HEK293 (cell line): ENCODE measurements around the gene TRAF2.

Source experiments
- CTCF ChIA-PET: fragments of 350-600 bp; formaldehyde crosslinking; extraction: SDS; loops from one replicate; lab custom pipeline; 2021; ENCODE audit warnings: antibody characterized with exemption; lab: Yijun Ruan, JAX
- POLR2A ChIA-PET: fragments of 300-600 bp; formaldehyde crosslinking; extraction: SDS; loops from one replicate; lab custom pipeline; 2020; ENCODE audit warnings: antibody characterized with exemption, inconsistent platforms; lab: Yijun Ruan, JAX
- H3K27ac ChIP-seq: fragments of 200-500 bp; sonication (Bioruptor generic); 2 replicates; pipeline ENCODE4 v1.5.1; 2014; ENCODE audit warnings: low read depth, low read length, control low read depth, inconsistent platforms; ENCODE audit errors: extremely low read depth
- H3K36me3 ChIP-seq, 2 experiments: fragments of 200-500 bp in 1 of 2; sonication (Bioruptor generic) in 1 of 2; 1 replicate in 1 of 2; 2 replicates in 1 of 2; pipeline ENCODE4 v1.5.1; 2014 to 2017; ENCODE audit warnings: inconsistent platforms in 2 of 2, low read length in 2 of 2; ENCODE audit not compliant: control insufficient read depth in 2 of 2, insufficient read depth in 1 of 2
- H3K4me1 ChIP-seq: fragments of 200-500 bp; sonication (Bioruptor generic); 2 replicates; pipeline ENCODE4 v1.5.1; 2014; ENCODE audit warnings: mild to moderate bottlenecking, low read length, inconsistent platforms; ENCODE audit not compliant: control insufficient read depth, insufficient read depth
- H3K4me3 ChIP-seq: 2 replicates; pipeline ENCODE4 v1.5.1; 2011; ENCODE audit warnings: low read depth, mild to moderate bottlenecking, control low read depth, low read length, moderate library complexity
- H3K9me3 ChIP-seq: fragments of 200-500 bp; sonication (Bioruptor generic); 2 replicates; pipeline ENCODE4 v1.5.1; 2014; ENCODE audit warnings: low read depth, low read length, inconsistent platforms; ENCODE audit not compliant: control insufficient read depth, insufficient read depth
- GFI1B ChIP-seq: fragments of 450-650 bp; formaldehyde crosslinking; IDR thresholded peaks from 2 replicates; pipeline ENCODE4 v1.5.1; 2016; ENCODE audit warnings: missing biosample characterization, missing genetic modification characterization
- HOXC10 ChIP-seq: sonication (generic); formaldehyde crosslinking; IDR thresholded peaks from 2 replicates; pipeline ENCODE4 v1.8.1; 2023; ENCODE audit warnings: mild to moderate bottlenecking, missing genetic modification reagents
- IKZF3 ChIP-seq: fragments of 450-650 bp; IDR thresholded peaks from 2 replicates; pipeline ENCODE4 v1.5.0; 2018; ENCODE audit warnings: missing biosample characterization, mild to moderate bottlenecking, missing genetic modification characterization, moderate library complexity
- KLF9 ChIP-seq: fragments of 450-650 bp; formaldehyde crosslinking; IDR thresholded peaks from 2 replicates; pipeline ENCODE4 v1.5.1; 2016; ENCODE audit warnings: missing biosample characterization, missing genetic modification characterization, low read depth
- OVOL3 ChIP-seq: fragments of 450-650 bp; formaldehyde crosslinking; IDR thresholded peaks from 2 replicates; pipeline ENCODE4 v1.5.1; 2016; ENCODE audit warnings: missing biosample characterization, missing genetic modification characterization
- SP2 ChIP-seq: fragments of 450-650 bp; formaldehyde crosslinking; IDR thresholded peaks from 2 replicates; pipeline ENCODE4 v1.5.1; 2016; ENCODE audit warnings: missing biosample characterization, missing genetic modification characterization
- ZIC2 ChIP-seq: fragments of 450-650 bp; formaldehyde crosslinking; IDR thresholded peaks from 2 replicates; pipeline ENCODE4 v1.5.1; 2016; ENCODE audit warnings: missing biosample characterization, missing genetic modification characterization
- ZNF155 ChIP-seq: fragments of 450-650 bp; formaldehyde crosslinking; IDR thresholded peaks from 2 replicates; pipeline ENCODE4 v1.5.1; 2016; ENCODE audit warnings: missing biosample characterization, missing genetic modification characterization
- ZNF221 ChIP-seq: fragments of 450-650 bp; formaldehyde crosslinking; IDR thresholded peaks from 2 replicates; pipeline ENCODE4 v1.5.1; 2017; ENCODE audit warnings: missing biosample characterization, missing genetic modification characterization, borderline replicate concordance
- ZNF24 ChIP-seq: fragments of 450-650 bp; formaldehyde crosslinking; IDR thresholded peaks from 2 replicates; pipeline ENCODE4 v1.5.1; 2016; ENCODE audit warnings: missing biosample characterization, missing genetic modification characterization
- ZNF391 ChIP-seq: fragments of 450-650 bp; formaldehyde crosslinking; IDR thresholded peaks from 2 replicates; pipeline ENCODE4 v1.5.1; 2016; ENCODE audit warnings: low read depth, missing biosample characterization, missing genetic modification characterization, borderline replicate concordance
- ZNF560 ChIP-seq: fragments of 450-650 bp; formaldehyde crosslinking; IDR thresholded peaks from 2 replicates; pipeline ENCODE4 v1.5.1; 2017; ENCODE audit warnings: missing biosample characterization, missing genetic modification characterization, borderline replicate concordance
- ZNF658 ChIP-seq: fragments of 450-650 bp; formaldehyde crosslinking; IDR thresholded peaks from 2 replicates; pipeline ENCODE4; 2016; ENCODE audit warnings: missing biosample characterization, missing genetic modification characterization
- ZNF664 ChIP-seq: fragments of 450-650 bp; formaldehyde crosslinking; IDR thresholded peaks from 2 replicates; pipeline ENCODE4 v1.5.1; 2016; ENCODE audit warnings: missing biosample characterization, missing genetic modification characterization
- ZNF747 ChIP-seq: fragments of 450-650 bp; formaldehyde crosslinking; IDR thresholded peaks from 2 replicates; pipeline ENCODE4 v1.5.1; 2016; ENCODE audit warnings: missing biosample characterization, missing genetic modification characterization
- ZNF768 ChIP-seq: fragments of 450-650 bp; formaldehyde crosslinking; IDR thresholded peaks from 2 replicates; pipeline ENCODE4 v1.5.1; 2018; ENCODE audit warnings: missing biosample characterization, mild to moderate bottlenecking, missing genetic modification characterization
- ZNF777 ChIP-seq: fragments of 450-650 bp; formaldehyde crosslinking; IDR thresholded peaks from 2 replicates; pipeline ENCODE4 v1.5.1; 2017; ENCODE audit warnings: missing biosample characterization, missing genetic modification characterization, borderline replicate concordance
- TF ChIP-seq, protein P1 (sequence below): fragments of 450-650 bp; formaldehyde crosslinking; IDR thresholded peaks from 2 replicates; pipeline ENCODE4 v1.5.1; 2016; ENCODE audit warnings: missing biosample characterization, missing genetic modification characterization
- TF ChIP-seq, protein P2 (sequence below): fragments of 450-650 bp; formaldehyde crosslinking; IDR thresholded peaks from 2 replicates; pipeline ENCODE4 v1.5.1; 2016; ENCODE audit warnings: missing biosample characterization, missing genetic modification characterization
- TF ChIP-seq, protein P3 (sequence below): fragments of 450-650 bp; formaldehyde crosslinking; IDR thresholded peaks from 2 replicates; pipeline ENCODE4 v1.5.1; 2016; ENCODE audit warnings: missing biosample characterization, missing genetic modification characterization, borderline replicate concordance
- TF ChIP-seq, protein P4 (sequence below): fragments of 450-650 bp; formaldehyde crosslinking; IDR thresholded peaks from 2 replicates; pipeline ENCODE4 v1.5.1; 2016; ENCODE audit warnings: missing biosample characterization, missing genetic modification characterization
- TF ChIP-seq, protein P5 (sequence below): fragments of 450-650 bp; formaldehyde crosslinking; IDR thresholded peaks from 2 replicates; pipeline ENCODE4 v1.5.1; 2017; ENCODE audit warnings: missing biosample characterization, missing genetic modification characterization
- TF ChIP-seq, protein P6 (sequence below): fragments of 450-650 bp; formaldehyde crosslinking; IDR thresholded peaks from 2 replicates; pipeline ENCODE4 v1.5.1; 2016; ENCODE audit warnings: missing biosample characterization, missing genetic modification characterization, low read depth

Gene TRAF2

DNA sequence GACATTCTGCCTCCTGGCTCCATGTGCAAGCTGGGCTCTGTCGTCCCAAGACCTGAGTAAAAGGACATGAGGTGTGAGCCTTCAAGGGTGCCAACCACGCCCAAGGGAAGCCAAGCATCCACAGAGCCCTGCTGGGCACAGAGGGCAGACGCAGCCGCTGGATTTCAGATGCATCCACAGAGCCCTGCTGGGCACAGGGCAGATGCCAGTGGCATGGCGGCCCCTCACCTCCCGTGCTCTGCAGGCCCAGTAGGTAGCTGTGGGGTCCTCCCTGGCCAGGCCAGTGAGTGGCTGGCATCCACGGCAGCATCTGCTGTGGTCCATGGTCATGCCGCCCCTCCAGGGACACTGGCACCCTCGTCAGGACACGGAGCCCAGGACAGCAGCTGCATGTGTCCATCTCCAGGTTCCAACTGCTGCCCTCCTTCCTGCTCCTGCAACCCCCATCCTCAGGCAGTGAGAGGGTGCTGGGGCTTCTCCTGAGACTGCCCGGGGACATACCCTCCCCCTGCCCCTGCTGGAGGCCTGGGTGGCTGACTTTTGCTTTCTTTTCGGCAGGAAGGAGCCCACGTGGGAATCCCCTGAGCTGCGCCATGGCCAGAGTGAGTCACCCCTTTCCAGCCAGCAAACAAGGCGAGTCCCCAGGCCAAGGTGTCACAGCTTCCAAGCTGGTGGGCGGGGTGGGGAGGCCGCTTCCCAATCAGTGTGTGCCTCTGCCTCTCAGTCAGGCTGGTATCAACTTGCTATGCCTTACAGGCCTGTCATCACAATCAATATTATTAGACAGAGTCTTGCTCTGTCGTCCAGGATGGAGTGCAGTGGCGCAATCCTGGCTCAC lies 4.0 kb upstream of the TRAF2 start:
- no peak overlapping the region for H3K4me3 ChIP-seq
- no peaks in the 10 kb centered on the region for H3K9me3 ChIP-seq
- H3K36me3 ChIP-seq, result no peaks in the 10 kb centered on the region
- H3K4me1 ChIP-seq, result no peaks in the 10 kb centered on the region
- POLR2A ChIA-PET, result interaction anchor here (0.9 to 1.6 kb wide), 4 partner anchors 13 to 34 kb away, joined by 3 to 4 read pairs (median 3); partner anchors contain the start of gene EDF1
- H3K27ac ChIP-seq, result no peak overlapping the region
- CTCF ChIA-PET, result interaction anchor here (1.0 kb wide), 2 partner anchors 14 to 40 kb away, joined by 3 to 5 read pairs; partner anchors contain the start of gene AJM1
- no peak for TF ChIP-seq ZNF777
- TF ChIP-seq, protein P1, sequence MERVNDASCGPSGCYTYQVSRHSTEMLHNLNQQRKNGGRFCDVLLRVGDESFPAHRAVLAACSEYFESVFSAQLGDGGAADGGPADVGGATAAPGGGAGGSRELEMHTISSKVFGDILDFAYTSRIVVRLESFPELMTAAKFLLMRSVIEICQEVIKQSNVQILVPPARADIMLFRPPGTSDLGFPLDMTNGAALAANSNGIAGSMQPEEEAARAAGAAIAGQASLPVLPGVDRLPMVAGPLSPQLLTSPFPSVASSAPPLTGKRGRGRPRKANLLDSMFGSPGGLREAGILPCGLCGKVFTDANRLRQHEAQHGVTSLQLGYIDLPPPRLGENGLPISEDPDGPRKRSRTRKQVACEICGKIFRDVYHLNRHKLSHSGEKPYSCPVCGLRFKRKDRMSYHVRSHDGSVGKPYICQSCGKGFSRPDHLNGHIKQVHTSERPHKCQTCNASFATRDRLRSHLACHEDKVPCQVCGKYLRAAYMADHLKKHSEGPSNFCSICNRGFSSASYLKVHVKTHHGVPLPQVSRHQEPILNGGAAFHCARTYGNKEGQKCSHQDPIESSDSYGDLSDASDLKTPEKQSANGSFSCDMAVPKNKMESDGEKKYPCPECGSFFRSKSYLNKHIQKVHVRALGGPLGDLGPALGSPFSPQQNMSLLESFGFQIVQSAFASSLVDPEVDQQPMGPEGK, result peak; percentile 47; the same call in 1 of the 2 replicates
- TF ChIP-seq ZNF768, result no peak
- TF ChIP-seq, protein P2, sequence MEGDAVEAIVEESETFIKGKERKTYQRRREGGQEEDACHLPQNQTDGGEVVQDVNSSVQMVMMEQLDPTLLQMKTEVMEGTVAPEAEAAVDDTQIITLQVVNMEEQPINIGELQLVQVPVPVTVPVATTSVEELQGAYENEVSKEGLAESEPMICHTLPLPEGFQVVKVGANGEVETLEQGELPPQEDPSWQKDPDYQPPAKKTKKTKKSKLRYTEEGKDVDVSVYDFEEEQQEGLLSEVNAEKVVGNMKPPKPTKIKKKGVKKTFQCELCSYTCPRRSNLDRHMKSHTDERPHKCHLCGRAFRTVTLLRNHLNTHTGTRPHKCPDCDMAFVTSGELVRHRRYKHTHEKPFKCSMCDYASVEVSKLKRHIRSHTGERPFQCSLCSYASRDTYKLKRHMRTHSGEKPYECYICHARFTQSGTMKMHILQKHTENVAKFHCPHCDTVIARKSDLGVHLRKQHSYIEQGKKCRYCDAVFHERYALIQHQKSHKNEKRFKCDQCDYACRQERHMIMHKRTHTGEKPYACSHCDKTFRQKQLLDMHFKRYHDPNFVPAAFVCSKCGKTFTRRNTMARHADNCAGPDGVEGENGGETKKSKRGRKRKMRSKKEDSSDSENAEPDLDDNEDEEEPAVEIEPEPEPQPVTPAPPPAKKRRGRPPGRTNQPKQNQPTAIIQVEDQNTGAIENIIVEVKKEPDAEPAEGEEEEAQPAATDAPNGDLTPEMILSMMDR (tag by site-specific recombination), result no peak
- TF ChIP-seq SP2 (tag by site-specific recombination), result 0 out of 2 replicates have a peak, but pooled peaks have one; percentile 32
- TF ChIP-seq KLF9 (tag by site-specific recombination), result peak; percentile 21; the same call in 1 of the 2 replicates
- no peak for TF ChIP-seq IKZF3
- TF ChIP-seq, protein P3, sequence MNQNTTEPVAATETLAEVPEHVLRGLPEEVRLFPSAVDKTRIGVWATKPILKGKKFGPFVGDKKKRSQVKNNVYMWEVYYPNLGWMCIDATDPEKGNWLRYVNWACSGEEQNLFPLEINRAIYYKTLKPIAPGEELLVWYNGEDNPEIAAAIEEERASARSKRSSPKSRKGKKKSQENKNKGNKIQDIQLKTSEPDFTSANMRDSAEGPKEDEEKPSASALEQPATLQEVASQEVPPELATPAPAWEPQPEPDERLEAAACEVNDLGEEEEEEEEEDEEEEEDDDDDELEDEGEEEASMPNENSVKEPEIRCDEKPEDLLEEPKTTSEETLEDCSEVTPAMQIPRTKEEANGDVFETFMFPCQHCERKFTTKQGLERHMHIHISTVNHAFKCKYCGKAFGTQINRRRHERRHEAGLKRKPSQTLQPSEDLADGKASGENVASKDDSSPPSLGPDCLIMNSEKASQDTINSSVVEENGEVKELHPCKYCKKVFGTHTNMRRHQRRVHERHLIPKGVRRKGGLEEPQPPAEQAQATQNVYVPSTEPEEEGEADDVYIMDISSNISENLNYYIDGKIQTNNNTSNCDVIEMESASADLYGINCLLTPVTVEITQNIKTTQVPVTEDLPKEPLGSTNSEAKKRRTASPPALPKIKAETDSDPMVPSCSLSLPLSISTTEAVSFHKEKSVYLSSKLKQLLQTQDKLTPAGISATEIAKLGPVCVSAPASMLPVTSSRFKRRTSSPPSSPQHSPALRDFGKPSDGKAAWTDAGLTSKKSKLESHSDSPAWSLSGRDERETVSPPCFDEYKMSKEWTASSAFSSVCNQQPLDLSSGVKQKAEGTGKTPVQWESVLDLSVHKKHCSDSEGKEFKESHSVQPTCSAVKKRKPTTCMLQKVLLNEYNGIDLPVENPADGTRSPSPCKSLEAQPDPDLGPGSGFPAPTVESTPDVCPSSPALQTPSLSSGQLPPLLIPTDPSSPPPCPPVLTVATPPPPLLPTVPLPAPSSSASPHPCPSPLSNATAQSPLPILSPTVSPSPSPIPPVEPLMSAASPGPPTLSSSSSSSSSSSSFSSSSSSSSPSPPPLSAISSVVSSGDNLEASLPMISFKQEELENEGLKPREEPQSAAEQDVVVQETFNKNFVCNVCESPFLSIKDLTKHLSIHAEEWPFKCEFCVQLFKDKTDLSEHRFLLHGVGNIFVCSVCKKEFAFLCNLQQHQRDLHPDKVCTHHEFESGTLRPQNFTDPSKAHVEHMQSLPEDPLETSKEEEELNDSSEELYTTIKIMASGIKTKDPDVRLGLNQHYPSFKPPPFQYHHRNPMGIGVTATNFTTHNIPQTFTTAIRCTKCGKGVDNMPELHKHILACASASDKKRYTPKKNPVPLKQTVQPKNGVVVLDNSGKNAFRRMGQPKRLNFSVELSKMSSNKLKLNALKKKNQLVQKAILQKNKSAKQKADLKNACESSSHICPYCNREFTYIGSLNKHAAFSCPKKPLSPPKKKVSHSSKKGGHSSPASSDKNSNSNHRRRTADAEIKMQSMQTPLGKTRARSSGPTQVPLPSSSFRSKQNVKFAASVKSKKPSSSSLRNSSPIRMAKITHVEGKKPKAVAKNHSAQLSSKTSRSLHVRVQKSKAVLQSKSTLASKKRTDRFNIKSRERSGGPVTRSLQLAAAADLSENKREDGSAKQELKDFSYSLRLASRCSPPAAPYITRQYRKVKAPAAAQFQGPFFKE (tag by site-specific recombination), result no peak
- TF ChIP-seq ZNF560 (tag by site-specific recombination), result no peak
- TF ChIP-seq, protein P4, sequence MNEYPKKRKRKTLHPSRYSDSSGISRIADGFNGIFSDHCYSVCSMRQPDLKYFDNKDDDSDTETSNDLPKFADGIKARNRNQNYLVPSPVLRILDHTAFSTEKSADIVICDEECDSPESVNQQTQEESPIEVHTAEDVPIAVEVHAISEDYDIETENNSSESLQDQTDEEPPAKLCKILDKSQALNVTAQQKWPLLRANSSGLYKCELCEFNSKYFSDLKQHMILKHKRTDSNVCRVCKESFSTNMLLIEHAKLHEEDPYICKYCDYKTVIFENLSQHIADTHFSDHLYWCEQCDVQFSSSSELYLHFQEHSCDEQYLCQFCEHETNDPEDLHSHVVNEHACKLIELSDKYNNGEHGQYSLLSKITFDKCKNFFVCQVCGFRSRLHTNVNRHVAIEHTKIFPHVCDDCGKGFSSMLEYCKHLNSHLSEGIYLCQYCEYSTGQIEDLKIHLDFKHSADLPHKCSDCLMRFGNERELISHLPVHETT (tag by site-specific recombination), result no peak
- TF ChIP-seq, protein P5, sequence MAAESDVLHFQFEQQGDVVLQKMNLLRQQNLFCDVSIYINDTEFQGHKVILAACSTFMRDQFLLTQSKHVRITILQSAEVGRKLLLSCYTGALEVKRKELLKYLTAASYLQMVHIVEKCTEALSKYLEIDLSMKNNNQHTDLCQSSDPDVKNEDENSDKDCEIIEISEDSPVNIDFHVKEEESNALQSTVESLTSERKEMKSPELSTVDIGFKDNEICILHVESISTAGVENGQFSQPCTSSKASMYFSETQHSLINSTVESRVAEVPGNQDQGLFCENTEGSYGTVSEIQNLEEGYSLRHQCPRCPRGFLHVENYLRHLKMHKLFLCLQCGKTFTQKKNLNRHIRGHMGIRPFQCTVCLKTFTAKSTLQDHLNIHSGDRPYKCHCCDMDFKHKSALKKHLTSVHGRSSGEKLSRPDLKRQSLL, result no peak
- no peak for TF ChIP-seq ZNF24 (tag by site-specific recombination)
- no peak for TF ChIP-seq HOXC10
- TF ChIP-seq GFI1B (tag by site-specific recombination), result no peak
- no peak for TF ChIP-seq OVOL3 (tag by site-specific recombination)
- TF ChIP-seq ZNF664 (tag by site-specific recombination), result no peak
- no peak for TF ChIP-seq ZNF155
- no peak for TF ChIP-seq ZNF658 (tag by site-specific recombination)
- TF ChIP-seq ZNF747 (tag by site-specific recombination), result no peak
- TF ChIP-seq, protein P6, sequence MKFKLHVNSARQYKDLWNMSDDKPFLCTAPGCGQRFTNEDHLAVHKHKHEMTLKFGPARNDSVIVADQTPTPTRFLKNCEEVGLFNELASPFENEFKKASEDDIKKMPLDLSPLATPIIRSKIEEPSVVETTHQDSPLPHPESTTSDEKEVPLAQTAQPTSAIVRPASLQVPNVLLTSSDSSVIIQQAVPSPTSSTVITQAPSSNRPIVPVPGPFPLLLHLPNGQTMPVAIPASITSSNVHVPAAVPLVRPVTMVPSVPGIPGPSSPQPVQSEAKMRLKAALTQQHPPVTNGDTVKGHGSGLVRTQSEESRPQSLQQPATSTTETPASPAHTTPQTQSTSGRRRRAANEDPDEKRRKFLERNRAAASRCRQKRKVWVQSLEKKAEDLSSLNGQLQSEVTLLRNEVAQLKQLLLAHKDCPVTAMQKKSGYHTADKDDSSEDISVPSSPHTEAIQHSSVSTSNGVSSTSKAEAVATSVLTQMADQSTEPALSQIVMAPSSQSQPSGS (tag by site-specific recombination), result no peak
- TF ChIP-seq ZNF391 (tag by site-specific recombination), result no peak
- TF ChIP-seq ZNF221, result no peak
- TF ChIP-seq ZIC2, result peak; percentile 57; the same call in 1 of the 2 replicates
